Ishikawa (cell line): Measurements from ENCODE around the gene RAD9B.

Experiments used
- EGR1 ChIP-seq: IDR thresholded peaks from 2 replicates; pipeline ENCODE4 v1.6.1; 2012
- EP300 ChIP-seq: IDR thresholded peaks from 2 replicates; pipeline ENCODE4 v1.6.1; 2012; ENCODE audit warnings: borderline replicate concordance
- MAX ChIP-seq: IDR thresholded peaks from 2 replicates; pipeline ENCODE4 v1.6.1; 2012
- NFIC ChIP-seq: IDR thresholded peaks from 2 replicates; pipeline ENCODE4 v1.6.1; 2012
- RAD21 ChIP-seq: IDR thresholded peaks from 2 replicates; pipeline ENCODE4 v1.6.1; 2012; ENCODE audit warnings: low read depth
- REST ChIP-seq: IDR thresholded peaks from 2 replicates; pipeline ENCODE4 v1.6.1; 2012; ENCODE audit warnings: low read depth, mild to moderate bottlenecking
- TAF1 ChIP-seq: IDR thresholded peaks from 2 replicates; pipeline ENCODE4 v1.6.1; 2012; ENCODE audit warnings: low read depth, mild to moderate bottlenecking
- TCF12 ChIP-seq: IDR thresholded peaks from 2 replicates; pipeline ENCODE4 v1.6.1; 2012; ENCODE audit warnings: low read depth
- USF1 ChIP-seq: IDR thresholded peaks from 2 replicates; pipeline ENCODE4 v1.6.1; 2012

- TF ChIP-seq REST (no peak), TAF1 (no peak), EGR1 (no peak), MAX (no peak), NFIC (no peak), EP300 (no peak), USF1 (no peak), TCF12 (no peak), RAD21 (no peak)
Observed at GRCh38 chr12:110475426-110475825, 26.7 kb upstream of the RAD9B start.
